A673 (cell line): ENCODE results near the gene GPR153. TPM values are rescaled to one million over a fixed set of nuclear protein-coding genes. Genes with fewer than 3 reads are reported as not detected.

Experiments used
- BruUV-seq: library from RNA; stranded (reverse); fragments of 400-500 nt; replicated peaks from 2 replicates; lab custom pipeline; 2021; lab: Mats Ljungman, UMichigan
- CTCF ChIA-PET: fragments of 300-600 bp; sonication (Branson Sonifier 250); formaldehyde crosslinking; loops from one replicate; lab custom pipeline; 2022; ENCODE audit warnings: antibody characterized with exemption; lab: Charles Lee
- POLR2A ChIA-PET: fragments of 300-600 bp; sonication (Branson Sonifier 250); formaldehyde crosslinking; loops from one replicate; lab custom pipeline; 2022; ENCODE audit warnings: antibody characterized with exemption; ENCODE audit not compliant: low non-redundant PET; lab: Charles Lee
- DNase-seq: peaks from one replicate; pipeline ENCODE4 v3.0.0-alpha.2; 2015; ENCODE audit warnings: low spot score
- H3K27ac ChIP-seq: fragments of 200-600 bp; sonication (generic); 2 replicates; pipeline ENCODE4 v1.5.1; 2016; ENCODE audit warnings: mixed run types, low read depth, mild to moderate bottlenecking, mixed read lengths, antibody characterized with exemption, low read length; ENCODE audit not compliant: poor library complexity, severe bottlenecking
- H3K27me3 ChIP-seq: fragments of 200-600 bp; sonication (generic); replicated peaks from 2 replicates; pipeline ENCODE4 v1.6.1; 2017; ENCODE audit warnings: mixed run types, low read depth, mild to moderate bottlenecking, mixed read lengths, antibody characterized with exemption, low read length; ENCODE audit not compliant: insufficient read depth, poor library complexity
- H3K36me3 ChIP-seq: fragments of 200-600 bp; sonication (generic); 2 replicates; pipeline ENCODE4 v1.6.1; 2016; ENCODE audit warnings: mixed run types, mild to moderate bottlenecking, mixed read lengths, antibody characterized with exemption, low read length; ENCODE audit not compliant: insufficient read depth, poor library complexity, severe bottlenecking
- H3K4me1 ChIP-seq: fragments of 200-600 bp; sonication (generic); 2 replicates; pipeline ENCODE4 v1.6.1; 2017; ENCODE audit warnings: mixed run types, mild to moderate bottlenecking, mixed read lengths, antibody characterized with exemption, low read length; ENCODE audit not compliant: insufficient read depth, poor library complexity, severe bottlenecking
- H3K4me3 ChIP-seq: fragments of 200-600 bp; sonication (generic); 2 replicates; pipeline ENCODE4 v1.5.1; 2016; ENCODE audit warnings: low read depth, mixed run types, mild to moderate bottlenecking, mixed read lengths, low read length; ENCODE audit not compliant: poor library complexity, severe bottlenecking
- H3K9me3 ChIP-seq: fragments of 200-600 bp; sonication (generic); 2 replicates; pipeline ENCODE4 v1.6.1; 2016; ENCODE audit warnings: mixed run types, low read depth, mild to moderate bottlenecking, mixed read lengths, antibody characterized with exemption, low read length; ENCODE audit not compliant: poor library complexity, severe bottlenecking
- EZH2 ChIP-seq: fragments of 200-600 bp; sonication (generic); IDR thresholded peaks from 2 replicates; pipeline ENCODE4 v1.6.1; 2017; ENCODE audit warnings: borderline replicate concordance, low read depth, mild to moderate bottlenecking, mixed read lengths, antibody characterized with exemption, low read length; ENCODE audit not compliant: poor library complexity, severe bottlenecking
- intact Hi-C: fragments of 100-400 bp; cut with micrococcal nuclease; formaldehyde crosslinking; loops from one replicate; pipeline ENCODE4 v1.10.0; 2022; ENCODE audit not compliant: unreplicated experiment
- total RNA-seq: library from RNA; stranded (reverse); gene quantifications from 2 replicates; pipeline ENCODE4 v1.2.3, GENCODE V29; 2021
- TF ChIP-seq, protein P1 (sequence below): fragments of 300-800, 200-600 bp; sonication (generic); conservative IDR thresholded peaks from 2 replicates; pipeline ENCODE4 v1.5.1; 2017; ENCODE audit warnings: low read depth, mild to moderate bottlenecking, antibody characterized with exemption, low read length, moderate library complexity, mixed read lengths

GPR153 gene
- total RNA-seq, 1 experiment from 2014 or later = 8.4 TPM

DNA sequence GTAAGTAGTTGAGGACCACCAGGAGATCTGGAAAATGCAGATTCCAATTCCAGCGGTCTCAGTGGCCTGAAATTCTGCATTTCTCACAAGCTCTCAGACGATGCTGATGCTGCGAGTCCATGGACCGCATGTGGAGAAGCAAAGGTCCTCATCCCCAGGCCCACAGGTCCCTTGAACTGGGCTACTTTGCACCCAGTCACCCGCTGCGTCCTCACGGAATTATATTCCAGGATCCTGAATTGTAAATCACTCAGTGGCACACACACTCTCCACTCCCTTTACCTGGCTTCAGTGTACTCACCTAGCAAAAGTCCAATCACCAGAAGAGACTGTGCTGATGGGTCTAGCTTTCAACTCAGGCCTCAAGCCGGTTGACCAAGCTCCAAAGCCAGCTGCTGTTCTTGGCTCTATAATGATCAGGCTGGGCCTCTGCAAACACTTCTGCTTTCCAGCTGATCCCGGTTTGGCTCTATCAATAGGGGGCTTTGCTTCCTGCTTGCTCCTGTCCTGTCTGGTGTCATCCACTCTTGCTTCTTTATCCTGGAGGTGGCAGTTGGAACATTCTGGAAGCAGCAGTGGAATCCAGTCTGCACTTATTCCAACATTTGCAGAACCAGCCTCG is 60.6 kb downstream of the GPR153 start:
- ChIA-PET POLR2A (interaction anchor here (0.5 kb wide), 1 partner anchor 31 kb away, joined by 3 read pairs; no protein-coding TSS in a partner anchor), CTCF (no interaction called here)
- Histone ChIP-seq H3K27me3 (no peaks in the 10 kb centered on the region), H3K9me3 (no peaks in the 10 kb centered on the region), H3K4me3 (peak overlapping the region; percentile 93), H3K36me3 (peaks cover 25% of the 10 kb centered on the region), H3K4me1 (peaks cover 11% of the 10 kb centered on the region), H3K27ac (peak overlapping the region; percentile 97)
- DNase-seq = no peak
- intact Hi-C loops = no loop called here
- no peak for TF ChIP-seq EZH2
- TF ChIP-seq, protein P1, sequence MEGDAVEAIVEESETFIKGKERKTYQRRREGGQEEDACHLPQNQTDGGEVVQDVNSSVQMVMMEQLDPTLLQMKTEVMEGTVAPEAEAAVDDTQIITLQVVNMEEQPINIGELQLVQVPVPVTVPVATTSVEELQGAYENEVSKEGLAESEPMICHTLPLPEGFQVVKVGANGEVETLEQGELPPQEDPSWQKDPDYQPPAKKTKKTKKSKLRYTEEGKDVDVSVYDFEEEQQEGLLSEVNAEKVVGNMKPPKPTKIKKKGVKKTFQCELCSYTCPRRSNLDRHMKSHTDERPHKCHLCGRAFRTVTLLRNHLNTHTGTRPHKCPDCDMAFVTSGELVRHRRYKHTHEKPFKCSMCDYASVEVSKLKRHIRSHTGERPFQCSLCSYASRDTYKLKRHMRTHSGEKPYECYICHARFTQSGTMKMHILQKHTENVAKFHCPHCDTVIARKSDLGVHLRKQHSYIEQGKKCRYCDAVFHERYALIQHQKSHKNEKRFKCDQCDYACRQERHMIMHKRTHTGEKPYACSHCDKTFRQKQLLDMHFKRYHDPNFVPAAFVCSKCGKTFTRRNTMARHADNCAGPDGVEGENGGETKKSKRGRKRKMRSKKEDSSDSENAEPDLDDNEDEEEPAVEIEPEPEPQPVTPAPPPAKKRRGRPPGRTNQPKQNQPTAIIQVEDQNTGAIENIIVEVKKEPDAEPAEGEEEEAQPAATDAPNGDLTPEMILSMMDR = no peak
- BruUV-seq = no TSS peak

DNA sequence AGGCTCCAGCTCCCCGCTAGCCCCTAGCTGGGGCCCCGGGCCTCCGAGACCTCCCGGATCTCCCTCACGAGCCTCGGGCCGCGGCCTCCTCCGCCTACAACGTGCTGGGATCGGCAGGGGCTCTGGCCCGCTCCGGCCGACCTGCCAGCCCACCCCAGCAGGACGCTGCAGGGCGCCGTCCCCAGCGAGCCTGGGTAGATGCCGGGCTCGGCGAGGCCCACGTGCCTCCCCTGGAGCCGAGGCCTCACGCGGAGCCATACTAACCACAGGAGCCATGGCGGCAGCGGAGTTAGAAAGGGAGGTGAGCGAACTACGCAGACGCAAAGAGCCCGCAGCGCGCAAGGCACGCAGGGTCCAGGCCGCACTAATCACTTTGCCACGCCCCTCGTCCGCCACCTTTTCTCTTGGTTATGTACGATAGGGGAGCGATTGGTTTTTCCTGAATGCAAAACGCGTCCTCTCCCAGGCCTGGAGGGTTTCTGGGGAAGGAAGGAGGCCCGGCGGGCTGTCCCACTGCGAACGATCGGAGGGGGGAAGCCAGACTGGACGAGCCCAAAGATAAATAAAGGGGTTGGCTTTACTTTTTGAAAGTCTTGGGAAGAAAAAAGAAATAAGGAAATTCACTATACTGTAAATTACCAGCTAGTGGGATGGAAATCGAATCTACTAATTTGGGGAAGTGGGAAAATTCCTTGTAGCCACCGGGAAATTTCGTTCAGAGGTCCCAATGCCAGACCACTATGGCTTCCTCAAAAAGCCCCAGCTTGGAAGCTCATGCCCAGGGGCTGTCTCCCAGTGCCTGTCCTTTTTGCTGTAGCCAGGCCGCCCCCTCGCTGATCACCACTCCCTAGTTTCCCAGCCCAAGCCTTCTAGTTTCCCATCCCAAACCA is 61.4 kb downstream of the GPR153 start, which contains the start of gene RPL22:
Gene RPL22 (minus strand): TSS at position 298 of the 890 bp plus-strand sequence. CDS start 22 bp downstream, at position 276.
- ChIA-PET CTCF (no interaction called here), POLR2A (interaction anchor here (0.5 kb wide), 1 partner anchor 32 kb away, joined by 3 read pairs; no protein-coding TSS in a partner anchor)
- TF ChIP-seq, protein P1 = no peak
- TF ChIP-seq EZH2 = no peak
- intact Hi-C loops = no loop called here
- Histone ChIP-seq H3K36me3 (peaks cover 32% of the 10 kb centered on the region), H3K4me3 (peak within 1 kb of the TSS; percentile 93), H3K9me3 (no peaks in the 10 kb centered on the region), H3K27ac (peak within 1 kb of the TSS; percentile 97), H3K4me1 (peaks cover 11% of the 10 kb centered on the region), H3K27me3 (no peaks in the 10 kb centered on the region)
- BruUV-seq = no TSS peak
- peak; percentile 100 for DNase-seq

DNA sequence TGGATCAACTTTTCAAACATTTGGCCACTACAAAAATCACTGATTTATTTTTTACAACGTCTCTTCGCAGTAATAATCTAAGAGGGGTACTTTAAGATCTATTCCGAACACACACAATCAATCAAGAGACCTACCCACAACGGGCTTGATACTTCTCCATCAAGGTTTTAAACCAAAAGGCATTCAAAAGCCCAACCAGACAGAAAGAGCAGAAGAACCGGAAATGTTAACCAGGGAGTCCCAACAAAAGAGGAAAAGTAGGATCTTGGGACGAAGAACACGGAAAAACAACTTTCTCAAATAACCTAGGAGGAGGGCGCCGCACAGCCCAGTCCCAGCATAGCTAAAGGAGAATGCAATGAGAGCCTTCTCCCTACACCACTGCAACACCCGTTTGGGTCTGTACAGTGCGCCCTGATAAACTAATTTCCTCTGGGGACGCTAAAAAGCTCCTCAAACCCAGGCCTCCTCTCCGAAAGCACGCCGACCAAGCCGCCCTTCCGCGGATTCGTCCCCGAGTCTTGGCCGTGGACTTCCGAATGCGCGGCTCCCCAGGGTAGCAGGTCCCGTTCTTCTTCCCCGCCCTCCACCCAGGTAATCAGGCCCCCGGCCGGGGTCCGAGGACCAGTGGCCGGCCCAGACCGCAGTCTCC is 62.1 kb downstream of the GPR153 start:
- no peak for DNase-seq
- BruUV-seq = TSS peak; percentile 60
- ChIA-PET CTCF (no interaction called here), POLR2A (no interaction called here)
- no peaks in the 10 kb centered on the region for H3K27me3 ChIP-seq
- peak overlapping the region; percentile 97 for H3K27ac ChIP-seq
- peaks cover 40% of the 10 kb centered on the region for H3K36me3 ChIP-seq
- peak overlapping the region; percentile 93 for H3K4me3 ChIP-seq
- H3K9me3 ChIP-seq = no peaks in the 10 kb centered on the region
- TF ChIP-seq, protein P1 = no peak
- peaks cover 11% of the 10 kb centered on the region for H3K4me1 ChIP-seq
- intact Hi-C loops = no loop called here
